ENCODE measurements around the gene MAP3K20.

GRCh38 chr2:173101687-173102086 is 26.0 kb downstream of the MAP3K20 start:
- no peak for TF ChIP-seq EZH2 (IDR thresholded peaks at IDR 0.05)
- no peak for TF ChIP-seq CTCF (IDR thresholded peaks at IDR 0.05)

Data from neural progenitor cell (in vitro differentiated cells).